OCI-LY7 (cell line): ENCODE measurements around the gene RBPMS2. TPM values are rescaled to one million over a fixed set of nuclear protein-coding genes. Genes with fewer than 3 reads are reported as not detected.

Experiments
- BruUV-seq: library from RNA; stranded (reverse); fragments of 400-500 nt; replicated peaks from 2 replicates; lab custom pipeline; 2021; lab: Mats Ljungman, UMichigan
- CTCF ChIA-PET: fragments of 300-600 bp; sonication (Branson Sonifier 250); formaldehyde crosslinking; loops from one replicate; lab custom pipeline; 2022; ENCODE audit warnings: antibody characterized with exemption; ENCODE audit not compliant: unreplicated experiment; lab: Charles Lee
- POLR2A ChIA-PET: fragments of 300-600 bp; sonication (Branson Sonifier 250); formaldehyde crosslinking; loops from one replicate; lab custom pipeline; 2022; ENCODE audit warnings: antibody characterized with exemption; lab: Charles Lee
- DNase-seq: peaks from one replicate; pipeline ENCODE4 v3.0.0-alpha.2; 2015; ENCODE audit warnings: low spot score
- H2AFZ ChIP-seq: fragments of 200-600 bp; sonication (generic), shearing (Covaris generic); 2 replicates; pipeline ENCODE4 v1.6.1; 2014; ENCODE audit warnings: mild to moderate bottlenecking, antibody characterized with exemption, low read length, moderate library complexity
- H3K27ac ChIP-seq: fragments of 200-600 bp; sonication (generic); 2 replicates; pipeline ENCODE4 v1.5.1; 2014; ENCODE audit warnings: mixed run types, low read depth, mild to moderate bottlenecking, moderate library complexity, low read length, inconsistent platforms; ENCODE audit not compliant: poor library complexity, severe bottlenecking
- H3K36me3 ChIP-seq: fragments of 200-600 bp; sonication (generic); 2 replicates; pipeline ENCODE4 v1.6.1; 2014; ENCODE audit warnings: mild to moderate bottlenecking, antibody characterized with exemption, low read length, moderate library complexity, mixed read lengths; ENCODE audit not compliant: insufficient read depth
- H3K4me1 ChIP-seq: fragments of 200-600 bp; sonication (generic); 2 replicates; pipeline ENCODE4 v1.5.1; 2014; ENCODE audit warnings: mild to moderate bottlenecking, low read length; ENCODE audit not compliant: insufficient read depth, poor library complexity, severe bottlenecking
- H3K4me2 ChIP-seq: fragments of 200-600 bp; sonication (generic); 2 replicates; pipeline ENCODE4 v1.6.1; 2014; ENCODE audit warnings: mild to moderate bottlenecking, low read length
- H3K4me3 ChIP-seq: fragments of 200-600 bp; sonication (generic); 2 replicates; pipeline ENCODE4 v1.5.1; 2014; ENCODE audit warnings: mild to moderate bottlenecking, low read depth, low read length; ENCODE audit not compliant: poor library complexity, severe bottlenecking
- H3K79me2 ChIP-seq: fragments of 200-600 bp; sonication (generic); 2 replicates; pipeline ENCODE4 v1.6.1; 2016; ENCODE audit warnings: low read depth, mild to moderate bottlenecking, low read length, moderate library complexity, mixed read lengths; ENCODE audit not compliant: insufficient read depth
- H3K9me2 ChIP-seq: fragments of 200-600 bp; sonication (generic); 2 replicates; pipeline ENCODE4 v1.6.1; 2016; ENCODE audit warnings: mild to moderate bottlenecking, low read length, mixed read lengths; ENCODE audit not compliant: insufficient read depth
- H3K9me3 ChIP-seq: fragments of 200-600 bp; sonication (generic); 2 replicates; pipeline ENCODE4 v1.6.1; 2014; ENCODE audit warnings: mild to moderate bottlenecking, mixed run types, low read length, mixed read lengths
- H4K20me1 ChIP-seq: fragments of 200-600 bp; sonication (generic); 2 replicates; pipeline ENCODE4 v1.6.1; 2014; ENCODE audit warnings: mild to moderate bottlenecking, antibody characterized with exemption, low read length, moderate library complexity, mixed read lengths; ENCODE audit not compliant: insufficient read depth
- CTCF ChIP-seq: fragments of 200-600 bp; sonication (generic); conservative IDR thresholded peaks from 2 replicates; pipeline ENCODE4 v1.5.1; 2014; ENCODE audit warnings: mild to moderate bottlenecking, antibody characterized with exemption, low read length, moderate library complexity, mixed read lengths
- EZH2phosphoT487 ChIP-seq: fragments of 200-600 bp; sonication (generic); IDR thresholded peaks from 2 replicates; pipeline ENCODE4 v1.6.1; 2018; ENCODE audit warnings: low read depth, borderline replicate concordance, mild to moderate bottlenecking, mixed run types, antibody characterized with exemption, low read length, moderate library complexity, mixed read lengths
- intact Hi-C: fragments of 100-400 bp; cut with micrococcal nuclease; formaldehyde crosslinking; loops from one replicate; pipeline ENCODE4 v1.10.0; 2022; ENCODE audit not compliant: unreplicated experiment
- total RNA-seq, 2 experiments: library from RNA; depleted of rRNA in 1 of 2; stranded (reverse); fragments of >200 nt in 1 of 2; shearing (Covaris generic) in 1 of 2; gene quantifications; 2 replicates each; pipeline ENCODE4 v1.2.3, GENCODE V29; 2014 to 2022

The RBPMS2 gene
- total RNA-seq, 2 experiments from 2014 or later: not detected

GRCh38 chr15:64783796-64784195 lies 8.4 kb upstream of the RBPMS2 start:
- intact Hi-C loops: no loop called here

GRCh38 chr15:64782751-64783150 lies 7.4 kb upstream of the RBPMS2 start:
- H4K20me1 ChIP-seq: no peaks in the 10 kb centered on the region
- H3K27ac ChIP-seq: no peak overlapping the region
- ChIA-PET POLR2A (interaction anchor here (0.6 kb wide), 1 partner anchor 16 kb away, joined by 3 read pairs; no protein-coding TSS in a partner anchor), CTCF (no interaction called here)
- DNase-seq: no peak
- no peaks in the 10 kb centered on the region for H3K4me1 ChIP-seq
- no peaks in the 10 kb centered on the region for H3K36me3 ChIP-seq
- no peak overlapping the region for H3K4me2 ChIP-seq
- no peak for TF ChIP-seq EZH2phosphoT487
- no peak for TF ChIP-seq CTCF
- no peak overlapping the region for H2AFZ ChIP-seq
- no peaks in the 10 kb centered on the region for H3K9me3 ChIP-seq
- intact Hi-C loops: no loop called here
- H3K79me2 ChIP-seq: no peaks in the 10 kb centered on the region
- BruUV-seq: no TSS peak
- no peak overlapping the region for H3K4me3 ChIP-seq
- no peaks in the 10 kb centered on the region for H3K9me2 ChIP-seq

More at GRCh38 chr15:64783796-64784195, 8.4 kb upstream of the RBPMS2 start:
- no peak overlapping the region for H3K4me3 ChIP-seq
- no peak overlapping the region for H3K4me2 ChIP-seq
- no peak overlapping the region for H3K27ac ChIP-seq
- no peak for DNase-seq
- H3K79me2 ChIP-seq: no peaks in the 10 kb centered on the region
- BruUV-seq: no TSS peak
- no peak for TF ChIP-seq EZH2phosphoT487
- no peak for TF ChIP-seq CTCF
- H3K9me2 ChIP-seq: no peaks in the 10 kb centered on the region
- ChIA-PET POLR2A (interaction anchor here (0.6 kb wide), 1 partner anchor 13 kb away, joined by 3 read pairs; no protein-coding TSS in a partner anchor), CTCF (no interaction called here)
- H3K9me3 ChIP-seq: no peaks in the 10 kb centered on the region
- no peaks in the 10 kb centered on the region for H3K4me1 ChIP-seq
- no peaks in the 10 kb centered on the region for H3K36me3 ChIP-seq
- no peak overlapping the region for H2AFZ ChIP-seq
- H4K20me1 ChIP-seq: no peaks in the 10 kb centered on the region

- intact Hi-C loops: no loop called here
- no TSS peak for BruUV-seq
- TF ChIP-seq CTCF (no peak), EZH2phosphoT487 (no peak)
- Histone ChIP-seq H3K9me2 (no peaks in the 10 kb centered on the region), H3K9me3 (no peaks in the 10 kb centered on the region), H4K20me1 (no peaks in the 10 kb centered on the region), H3K36me3 (no peaks in the 10 kb centered on the region), H3K27ac (no peak overlapping the region), H3K4me1 (no peaks in the 10 kb centered on the region), H3K4me3 (no peak overlapping the region), H3K4me2 (no peak overlapping the region), H2AFZ (no peak overlapping the region), H3K79me2 (no peaks in the 10 kb centered on the region)
- DNase-seq: no peak
- ChIA-PET POLR2A (interaction anchor here (0.6 to 0.9 kb wide), 2 partner anchors 16 to 19 kb away, joined by 3 read pairs; no protein-coding TSS in a partner anchor), CTCF (no interaction called here)
Measured at GRCh38 chr15:64781299-64781698, 5.9 kb upstream of the RBPMS2 start.
